ENCODE measurements around the gene ANKRD44. TPM values are rescaled to one million over a fixed set of nuclear protein-coding genes. Genes with fewer than 3 reads are reported as not detected.

Gene ANKRD44
- total RNA-seq, 1 experiment from 2014 or later = 7.8 TPM

DNA sequence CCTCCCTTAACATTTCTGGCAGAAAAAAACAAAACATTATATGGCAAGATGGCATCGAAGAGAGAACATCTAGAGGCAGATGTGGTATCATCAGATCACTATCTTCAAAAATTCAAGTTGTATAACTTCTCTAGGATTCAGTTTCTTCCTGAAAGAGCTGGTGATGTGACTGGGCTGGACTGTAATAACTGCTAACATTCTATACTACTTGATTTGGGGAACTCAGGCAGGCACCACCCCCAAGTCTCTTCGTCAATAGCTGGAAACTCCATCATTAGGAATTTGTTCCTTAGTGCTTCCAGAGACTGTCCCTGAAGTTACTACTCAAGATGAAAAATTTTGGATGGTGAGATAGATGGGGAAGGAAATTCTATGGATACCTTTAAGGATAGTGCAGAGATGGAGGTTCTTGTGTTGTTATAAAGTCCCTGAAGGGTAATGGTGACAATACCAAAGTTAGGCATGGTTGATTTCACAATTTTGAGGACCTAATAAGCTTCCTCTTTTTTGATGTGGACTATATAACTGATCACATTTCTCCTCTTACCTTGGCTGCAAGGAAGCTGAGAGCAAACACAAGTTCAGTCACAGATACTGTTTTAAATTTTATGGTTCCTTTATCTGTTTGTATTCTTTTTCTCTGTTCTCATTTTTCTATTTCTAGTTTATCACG is 324.9 kb downstream of the ANKRD44 start:
- DNase-seq (ENCODE audit: low read depth, low spot score) (no peak), ATAC-seq (no peak)
- no peak overlapping the region for H3K4me3 ChIP-seq (ENCODE audit: low read depth in 2 of 2, low read length in 2 of 2)
- no TSS peak for BruUV-seq (replicated peaks)
- peaks cover 11% of the 10 kb centered on the region; the same call in 1 of the 2 replicates for H3K4me1 ChIP-seq (ENCODE audit: control insufficient read depth, insufficient read depth, low read length)
- in situ Hi-C loops (cut with HindIII; ENCODE audit: low pct_unique_long_range_greater_than_20kb, low sequenced_read_pairs) (no loop called here), intact Hi-C loops (cut with micrococcal nuclease; ENCODE audit: unreplicated experiment) (no loop called here)
- no peaks in the 10 kb centered on the region for H3K27me3 ChIP-seq (ENCODE audit: control insufficient read depth, insufficient read depth, low read length)
- no peaks in the 10 kb centered on the region; the same call in 1 of the 2 replicates for H3K9me3 ChIP-seq (ENCODE audit: control insufficient read depth, insufficient read depth, low read depth, low read length)
- H3K36me3 ChIP-seq (ENCODE audit: control insufficient read depth, insufficient read depth, low read length) = no peaks in the 10 kb centered on the region
- TF ChIP-seq SIN3A (IDR thresholded peaks at IDR 0.05; ENCODE audit: borderline replicate concordance, insufficient read depth, low read depth, low read length) (no peak), REST (IDR thresholded peaks at IDR 0.05; ENCODE audit: insufficient read depth in 1 of 2, low read depth in 2 of 2, low read length in 1 of 2) (no peak), POLR2AphosphoS5 (IDR thresholded peaks at IDR 0.05; ENCODE audit: low read depth, low read length) (no peak), TCF7L2 (IDR thresholded peaks at IDR 0.05; ENCODE audit: low read depth, low read length) (no peak), CTCF (IDR thresholded peaks at IDR 0.05) (no peak)
- no peak overlapping the region for H3K27ac ChIP-seq (ENCODE audit: low read length)
- ChIA-PET CTCF (no interaction called here), POLR2A (no interaction called here)

GRCh38 chr2:196984903-196985302 is 325.7 kb downstream of the ANKRD44 start:
- intact Hi-C loops (cut with micrococcal nuclease; ENCODE audit: unreplicated experiment) = no loop called here
- CTCF ChIA-PET = no interaction called here

More at GRCh38 chr2:196984903-196985302, 325.7 kb downstream of the ANKRD44 start:
- Histone ChIP-seq H3K4me3 (ENCODE audit: low read depth in 2 of 2, low read length in 2 of 2) (no peak overlapping the region), H3K36me3 (ENCODE audit: control insufficient read depth, insufficient read depth, low read length) (no peaks in the 10 kb centered on the region), H3K9me3 (ENCODE audit: control insufficient read depth, insufficient read depth, low read depth, low read length) (no peaks in the 10 kb centered on the region; the same call in 1 of the 2 replicates), H3K27me3 (ENCODE audit: control insufficient read depth, insufficient read depth, low read length) (no peaks in the 10 kb centered on the region), H3K27ac (ENCODE audit: low read length) (no peak overlapping the region), H3K4me1 (ENCODE audit: control insufficient read depth, insufficient read depth, low read length) (peaks cover 11% of the 10 kb centered on the region; the same call in 1 of the 2 replicates)
- no peak for TF ChIP-seq POLR2AphosphoS5 (IDR thresholded peaks at IDR 0.05; ENCODE audit: low read depth, low read length)
- TF ChIP-seq REST (IDR thresholded peaks at IDR 0.05; ENCODE audit: insufficient read depth in 1 of 2, low read depth in 2 of 2, low read length in 1 of 2) = no peak
- no peak for TF ChIP-seq CTCF (IDR thresholded peaks at IDR 0.05)
- no peak for TF ChIP-seq SIN3A (IDR thresholded peaks at IDR 0.05; ENCODE audit: borderline replicate concordance, insufficient read depth, low read depth, low read length)
- no peak for TF ChIP-seq TCF7L2 (IDR thresholded peaks at IDR 0.05; ENCODE audit: low read depth, low read length)
- POLR2A ChIA-PET = no interaction called here
- in situ Hi-C loops (cut with HindIII; ENCODE audit: low pct_unique_long_range_greater_than_20kb, low sequenced_read_pairs) = no loop called here
- no peak for ATAC-seq
- BruUV-seq (replicated peaks) = no TSS peak
- DNase-seq (ENCODE audit: low read depth, low spot score) = no peak
